ENCODE data around the gene SFMBT2.

SFMBT2 gene

DNA sequence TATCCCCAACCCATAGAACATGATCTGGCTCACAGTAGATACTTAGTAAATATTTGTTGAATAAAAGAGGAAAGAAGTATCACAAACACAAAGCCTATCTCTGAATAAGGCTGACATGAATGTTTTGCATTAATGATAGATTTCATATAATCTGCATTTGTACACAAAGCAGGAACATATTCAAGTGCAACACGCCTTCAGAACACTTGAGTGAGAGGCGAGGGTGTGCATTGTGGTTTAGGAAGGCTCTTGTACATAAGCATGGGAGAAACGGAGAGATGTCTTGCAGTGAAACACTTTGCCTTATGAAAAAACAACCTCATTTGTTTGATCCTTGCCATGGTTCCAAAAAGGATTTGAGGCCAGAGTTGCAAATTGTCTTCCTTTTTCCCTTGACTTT lies 14.1 kb upstream of the SFMBT2 start:
- no peak for DNase-seq

DNA sequence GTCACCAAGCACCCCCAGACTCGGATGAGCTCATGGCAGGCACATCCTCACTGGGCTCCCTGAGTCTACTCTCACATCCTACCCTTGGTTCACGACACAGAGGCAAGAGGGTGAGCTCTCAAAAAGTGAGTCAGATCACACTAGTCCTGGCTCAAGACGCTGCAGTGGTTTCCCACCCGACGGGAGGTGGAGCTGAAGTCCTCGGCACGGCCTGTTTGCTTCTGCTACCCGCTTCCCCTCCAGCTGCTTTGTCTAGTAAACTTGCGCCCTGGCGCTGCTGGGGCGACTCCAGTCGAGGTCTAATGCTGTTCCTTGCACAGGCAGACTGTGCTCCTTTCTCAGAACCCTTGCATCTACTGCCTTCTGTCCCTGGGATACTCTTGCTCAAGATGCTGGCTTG lies 13.5 kb upstream of the SFMBT2 start:
- no peak for DNase-seq

DNA sequence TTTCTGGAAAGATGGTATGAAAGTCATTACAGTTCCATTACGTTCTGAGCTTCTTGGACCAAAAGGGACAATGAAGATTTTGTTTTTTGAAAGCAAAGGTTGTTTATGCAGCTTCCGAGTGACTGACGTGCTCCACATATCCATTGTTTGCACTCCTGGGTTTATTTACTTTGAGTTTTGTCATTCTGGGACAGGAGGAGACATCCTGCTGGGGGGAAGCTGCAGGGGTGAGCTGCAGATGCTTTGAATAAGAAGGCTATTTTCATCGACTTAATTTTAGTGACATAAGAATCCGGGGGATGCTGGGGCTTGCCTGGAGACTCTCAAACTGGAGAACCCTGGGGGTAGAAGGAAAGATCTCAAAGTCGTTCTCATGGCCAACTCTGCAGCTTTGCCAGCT lies 12.7 kb upstream of the SFMBT2 start:
- DNase-seq = no peak

DNA sequence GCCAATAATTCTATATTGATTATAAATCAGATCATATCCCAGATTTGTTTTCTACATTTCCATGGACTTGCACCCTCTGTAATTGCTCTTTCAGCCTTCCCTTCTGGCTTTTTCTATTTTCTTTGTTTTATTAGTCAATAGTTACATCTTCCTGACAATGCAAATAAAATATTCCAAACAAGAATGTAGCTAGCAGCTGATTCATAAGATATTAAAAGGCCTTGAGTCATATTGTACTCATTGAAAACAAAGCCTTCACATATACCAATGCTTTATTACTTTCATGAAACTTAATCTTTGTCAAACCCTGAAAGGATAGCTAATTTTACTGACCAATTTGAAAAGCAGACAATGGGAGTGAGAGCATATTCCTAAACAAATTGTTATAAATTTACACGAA lies 10.7 kb upstream of the SFMBT2 start:
- no peak for DNase-seq

DNA sequence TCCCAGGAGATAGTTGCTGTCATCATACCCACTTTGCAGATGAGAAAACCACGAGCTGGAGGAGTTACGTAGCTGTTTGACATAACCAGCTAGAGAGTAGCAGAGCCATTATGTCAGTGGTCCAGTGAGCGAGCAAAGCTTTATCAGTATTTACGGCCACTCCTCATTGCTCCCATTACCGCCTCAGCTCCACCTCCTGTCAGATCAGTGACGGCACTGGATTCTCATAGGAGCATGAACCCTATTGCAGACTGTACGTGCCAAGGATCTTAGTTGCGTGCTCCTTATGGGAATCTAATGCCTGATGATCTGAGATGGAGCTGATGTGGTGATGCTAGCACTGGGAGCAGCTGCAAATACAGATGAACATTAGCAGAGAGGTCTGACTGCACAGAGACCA lies 9.2 kb upstream of the SFMBT2 start:
- DNase-seq = no peak

DNA sequence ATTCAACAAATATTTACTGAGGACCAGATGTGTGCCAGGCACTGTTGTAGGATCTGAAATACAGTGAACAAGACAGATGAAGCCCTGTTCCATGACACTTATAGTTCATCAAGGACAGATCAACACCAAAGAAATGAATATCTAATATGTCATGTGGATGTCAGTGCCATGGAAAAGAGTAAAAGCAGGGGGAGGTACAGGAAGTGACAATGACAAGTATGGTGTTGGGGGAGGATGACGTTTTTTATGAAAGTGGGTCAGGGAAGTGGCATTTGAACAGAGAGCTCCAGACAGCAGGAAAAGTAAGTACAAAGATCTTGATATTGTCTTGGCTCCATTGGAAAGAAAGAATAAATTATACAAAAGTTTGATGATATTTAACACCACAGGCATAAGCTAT lies 7.0 kb upstream of the SFMBT2 start:
- no peak for DNase-seq

DNA sequence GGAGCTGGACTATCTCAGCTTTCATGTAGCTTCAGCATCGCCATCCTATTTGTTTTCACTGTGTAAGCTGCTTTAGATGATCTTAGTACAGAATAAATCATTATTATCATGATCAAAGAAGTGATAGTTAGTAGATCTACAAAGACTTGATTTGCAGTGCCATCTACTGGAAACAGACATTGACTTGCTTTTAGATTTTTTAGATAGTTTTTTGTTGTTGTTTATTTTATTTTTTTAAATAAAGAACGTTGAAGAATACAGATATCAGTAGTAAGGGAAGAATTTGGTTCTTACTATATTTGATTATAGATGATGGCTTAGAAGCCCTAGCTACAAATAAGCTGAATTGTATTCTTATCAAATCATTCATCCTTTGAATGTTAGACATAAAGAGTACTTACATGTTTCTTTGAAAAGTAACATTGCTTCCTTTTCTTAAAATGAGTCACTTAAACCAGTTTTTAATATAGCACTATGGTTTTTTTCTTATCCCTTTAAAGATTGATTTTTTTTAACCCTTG lies 6.3 kb upstream of the SFMBT2 start:
- no peak for DNase-seq

DNA sequence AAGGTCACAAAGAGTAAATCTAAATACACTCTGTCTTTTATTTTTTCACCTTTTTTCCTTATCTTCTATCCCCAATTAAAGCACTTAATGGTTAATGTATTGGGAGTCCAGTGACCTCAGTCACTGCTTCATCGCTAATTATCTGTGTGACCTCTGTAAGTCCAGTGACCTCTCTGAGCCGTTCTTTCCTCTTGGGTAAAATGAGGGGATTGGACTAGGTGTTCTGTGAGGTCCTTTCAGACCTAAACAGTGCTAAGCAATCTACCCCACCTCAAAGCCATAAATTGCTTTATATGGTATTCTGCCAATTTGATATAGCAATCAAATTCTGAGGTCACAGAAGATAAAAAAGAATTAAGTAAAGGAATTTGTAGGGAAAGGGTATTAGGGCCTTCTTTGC lies 3.9 kb upstream of the SFMBT2 start:
- DNase-seq = no peak

DNA sequence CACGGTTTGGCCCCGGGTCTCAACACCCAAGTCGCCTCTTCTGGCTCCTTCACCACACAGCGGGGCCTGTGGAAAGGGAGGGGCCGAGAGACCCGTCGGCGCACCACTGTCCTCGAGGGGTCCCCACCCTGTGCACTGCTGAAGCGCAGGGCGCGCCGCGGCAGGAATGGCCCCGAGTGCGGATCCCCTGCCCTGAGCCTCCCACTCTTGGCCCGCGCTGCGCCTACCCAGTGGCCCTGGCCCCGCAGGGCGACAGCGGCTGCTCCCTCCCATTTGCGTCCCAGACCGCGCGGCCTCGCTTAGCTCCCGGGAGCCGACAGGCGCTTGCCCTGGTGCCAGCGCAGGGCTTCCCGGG lies 2.1 kb upstream of the SFMBT2 start:
- no peak for DNase-seq

DNA sequence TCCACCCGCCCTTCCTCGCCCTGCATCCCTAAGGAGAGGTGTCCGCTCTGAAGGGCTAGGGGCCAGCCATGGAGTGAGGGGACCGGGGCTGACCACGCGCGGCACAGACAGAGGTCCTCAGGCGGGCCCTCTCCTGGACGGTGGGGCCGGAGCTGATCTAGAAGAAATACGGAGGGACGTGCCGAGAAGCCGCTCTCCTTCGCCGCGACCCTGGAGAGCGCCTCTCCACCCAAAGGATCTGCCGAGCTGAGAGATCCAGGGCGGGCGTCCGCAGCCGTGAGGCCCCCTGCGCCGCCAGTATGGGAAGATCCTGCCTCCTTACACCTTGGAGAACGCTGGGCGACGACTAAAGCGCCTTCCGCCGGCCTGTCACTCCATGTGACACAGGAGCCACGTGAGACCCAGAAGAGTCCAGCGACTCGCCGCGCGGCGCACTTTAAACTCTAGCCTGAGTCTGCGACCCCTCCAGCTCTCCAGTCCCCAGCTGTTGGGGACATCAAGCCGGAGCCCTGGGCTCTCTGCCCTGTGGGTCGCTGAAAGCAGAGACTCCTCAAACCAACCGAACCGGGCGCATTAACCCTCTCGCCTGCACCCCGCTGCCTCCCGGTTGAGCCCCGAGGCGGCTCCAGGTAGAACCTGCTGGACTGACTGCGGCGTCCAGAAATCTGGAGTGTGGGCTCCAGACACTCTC lies 1.5 kb upstream of the SFMBT2 start:
- peak; percentile 11 for DNase-seq

DNA sequence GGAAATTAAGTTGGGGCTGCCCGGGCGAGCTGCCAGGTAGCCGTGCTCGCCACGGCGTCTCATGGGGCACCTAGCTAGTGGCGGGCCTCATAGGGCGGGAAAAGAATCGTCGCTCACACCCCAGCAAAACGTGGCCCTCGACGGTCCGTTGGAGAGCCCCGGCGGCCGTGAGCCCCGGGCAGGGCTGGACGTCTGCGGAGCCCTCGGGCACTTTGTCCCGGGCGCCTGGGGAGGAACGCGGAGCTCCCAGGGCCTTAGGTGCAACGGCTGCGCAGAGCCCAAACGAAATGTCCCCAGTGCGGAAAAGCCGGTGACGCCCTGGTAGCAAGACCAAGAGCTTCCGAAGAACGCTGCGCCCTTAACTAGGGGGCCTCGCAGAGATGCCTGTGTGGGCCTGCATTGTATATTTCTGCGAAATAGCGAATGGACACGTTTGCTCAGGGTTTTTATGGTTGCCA lies 866 bp upstream of the SFMBT2 start:
- DNase-seq = peak; percentile 33

DNA sequence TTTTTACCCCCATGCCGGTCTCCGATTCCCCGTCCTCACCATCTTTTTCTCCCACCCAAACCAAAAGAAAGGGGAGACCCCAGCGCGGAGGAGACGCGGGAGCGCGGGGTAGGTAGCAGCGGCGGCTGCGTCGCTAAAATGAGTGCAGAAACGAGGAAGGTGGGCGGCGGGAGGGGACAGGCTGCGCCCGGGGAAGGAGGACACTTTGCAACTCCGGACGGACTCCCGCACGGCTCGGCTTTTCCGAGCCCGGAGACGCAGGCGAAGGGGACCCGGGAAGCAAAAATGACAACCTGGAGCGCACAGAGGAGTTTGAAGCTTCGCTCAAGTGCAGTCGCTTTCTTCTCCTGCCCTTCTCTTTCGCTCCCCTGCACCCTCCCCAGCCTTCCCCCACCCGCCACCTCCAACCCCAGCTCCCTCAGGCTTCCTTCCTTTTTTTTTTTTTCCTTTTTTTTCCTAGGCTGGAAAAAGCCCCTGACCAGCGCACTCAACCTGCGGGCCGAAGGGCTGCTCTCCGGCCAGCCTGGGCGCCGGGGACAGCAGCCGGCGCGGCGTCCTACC lies 453 bp downstream of the SFMBT2 start:
- DNase-seq = peak; percentile 12

DNA sequence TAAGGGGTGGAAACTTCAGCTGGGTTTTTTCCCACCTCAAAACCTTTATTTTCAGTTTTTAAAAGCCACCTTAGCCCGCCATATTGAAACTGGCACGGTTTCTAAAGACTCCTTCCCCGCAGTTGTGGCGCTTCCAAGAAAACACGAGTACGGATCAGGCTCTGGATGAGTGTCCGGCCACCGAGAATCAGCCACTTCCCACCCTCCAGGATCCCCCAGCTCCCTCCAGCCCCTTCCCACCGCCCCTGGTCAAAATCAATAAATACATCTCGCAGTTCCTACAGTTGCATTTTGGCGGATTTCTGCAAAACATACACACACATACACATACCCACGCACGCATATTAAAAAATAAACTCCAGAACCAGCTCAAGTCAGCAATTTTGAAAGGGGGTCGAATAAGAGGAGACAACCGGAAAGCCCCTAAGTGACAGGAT lies 1.1 kb downstream of the SFMBT2 start:
- no peak for DNase-seq

DNA sequence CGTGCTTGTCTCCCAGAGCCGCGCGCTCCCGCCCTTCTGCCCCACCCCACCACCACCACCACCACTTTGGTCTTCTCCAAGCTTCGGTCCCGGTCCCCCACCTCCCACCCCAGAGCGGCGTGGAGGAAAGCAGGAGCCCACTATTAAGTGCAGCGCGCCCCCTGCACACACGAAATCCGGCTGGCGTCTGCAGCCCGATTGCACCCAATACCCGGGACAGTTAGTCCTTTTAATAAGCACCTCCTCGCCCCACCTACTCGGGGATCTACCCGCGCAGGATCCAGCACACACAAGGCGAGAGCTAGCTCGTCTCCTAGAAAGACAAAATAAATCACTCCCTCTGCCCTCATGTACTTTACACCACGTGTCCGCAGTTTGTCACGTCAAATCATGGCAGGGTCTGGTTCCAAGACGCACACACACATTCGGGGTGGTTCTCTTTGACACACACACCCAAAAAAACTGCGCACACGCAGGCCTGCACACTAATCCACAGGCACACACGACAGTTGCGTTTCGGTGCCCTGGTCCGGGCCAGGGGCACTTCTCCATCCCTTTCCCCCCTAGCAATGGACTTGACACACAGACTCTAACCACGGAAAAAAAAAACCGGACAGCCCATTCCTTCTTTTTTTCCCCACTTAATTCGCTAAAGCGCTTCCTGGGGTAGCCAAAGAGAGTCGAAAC lies 1.6 kb downstream of the SFMBT2 start:
- DNase-seq = peak; percentile 32

DNA sequence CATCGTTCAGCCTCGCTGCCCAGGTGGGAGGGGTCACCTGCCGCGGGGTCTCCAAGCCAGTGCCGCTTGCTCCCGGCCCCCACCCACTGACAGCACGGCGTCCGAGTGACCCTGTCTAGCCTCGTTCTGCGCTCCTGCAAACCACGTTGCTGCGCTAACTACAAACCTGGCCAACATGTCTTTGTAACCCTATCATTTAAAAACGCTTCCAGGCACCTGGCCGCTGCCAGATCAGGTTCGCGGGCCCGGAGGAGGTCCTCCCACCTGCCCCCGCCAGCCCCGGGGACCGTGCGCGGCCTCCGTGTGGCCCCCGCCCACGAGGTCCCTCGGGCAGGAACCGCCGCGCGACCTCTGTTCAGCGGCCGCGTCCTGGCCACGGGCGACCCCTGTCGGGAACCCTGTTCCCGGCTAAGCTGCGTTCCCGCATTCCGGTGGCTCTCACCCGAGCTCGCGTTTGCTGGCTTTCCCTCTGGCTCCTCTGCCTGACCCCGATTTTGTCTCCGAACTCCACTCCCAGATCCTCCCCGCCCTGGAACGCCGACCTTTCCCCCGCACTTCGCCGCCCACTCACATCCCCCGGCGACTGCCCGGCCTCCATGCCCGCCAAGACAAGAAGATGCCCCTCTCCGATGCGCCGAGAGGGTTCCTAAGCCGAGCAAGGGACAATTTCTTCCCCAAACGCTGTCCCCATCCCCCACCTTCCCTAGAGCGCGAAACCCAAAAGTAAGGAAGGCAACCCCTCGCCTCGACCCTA lies 2.4 kb downstream of the SFMBT2 start:
- peak; percentile 41 for DNase-seq

DNA sequence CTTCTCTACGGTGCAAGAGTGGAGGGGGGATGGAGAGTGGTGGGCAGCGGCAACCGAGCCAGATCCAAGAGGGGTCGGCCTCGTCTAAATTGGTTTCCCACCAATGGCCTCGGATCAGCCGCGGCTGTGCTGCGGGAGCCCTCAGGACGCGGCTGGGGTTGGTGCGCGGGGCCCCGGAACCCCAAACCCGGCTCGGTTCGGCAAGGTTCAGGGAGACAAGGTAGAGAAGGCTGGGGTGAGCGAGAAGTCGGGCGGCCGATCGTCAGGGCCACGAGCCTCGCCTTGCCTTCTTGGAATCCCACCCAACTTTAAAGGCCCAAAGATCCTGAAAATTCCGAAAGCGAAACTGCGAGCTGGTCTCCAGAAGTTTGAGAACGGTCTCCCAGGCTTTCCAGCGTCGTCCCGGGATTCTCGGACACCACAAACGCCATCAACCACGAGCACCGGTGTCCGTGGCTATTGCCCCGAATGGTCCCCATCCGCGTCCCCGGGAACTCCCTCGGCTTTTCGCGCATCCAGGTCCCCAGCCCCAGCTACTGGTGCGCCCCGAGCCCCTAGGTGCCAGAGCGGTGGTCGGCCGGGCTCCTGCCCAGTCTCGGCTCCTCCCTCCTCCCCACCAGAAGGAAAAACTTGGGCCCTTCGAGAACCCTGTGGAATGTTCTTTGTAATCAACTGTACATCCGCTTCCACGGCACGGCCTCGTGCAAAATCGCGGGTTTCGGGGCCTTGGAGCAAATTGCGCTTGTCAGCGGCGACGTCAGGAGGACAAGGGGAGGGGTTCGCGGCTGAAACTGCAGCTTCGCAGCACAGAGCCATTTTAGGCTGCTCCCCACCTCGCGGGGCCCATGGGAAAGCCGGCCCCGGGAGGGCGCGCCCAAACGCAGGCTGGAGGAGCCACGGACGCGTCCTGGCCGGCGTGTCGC lies 3.2 kb downstream of the SFMBT2 start:
- peak; percentile 34 for DNase-seq

DNA sequence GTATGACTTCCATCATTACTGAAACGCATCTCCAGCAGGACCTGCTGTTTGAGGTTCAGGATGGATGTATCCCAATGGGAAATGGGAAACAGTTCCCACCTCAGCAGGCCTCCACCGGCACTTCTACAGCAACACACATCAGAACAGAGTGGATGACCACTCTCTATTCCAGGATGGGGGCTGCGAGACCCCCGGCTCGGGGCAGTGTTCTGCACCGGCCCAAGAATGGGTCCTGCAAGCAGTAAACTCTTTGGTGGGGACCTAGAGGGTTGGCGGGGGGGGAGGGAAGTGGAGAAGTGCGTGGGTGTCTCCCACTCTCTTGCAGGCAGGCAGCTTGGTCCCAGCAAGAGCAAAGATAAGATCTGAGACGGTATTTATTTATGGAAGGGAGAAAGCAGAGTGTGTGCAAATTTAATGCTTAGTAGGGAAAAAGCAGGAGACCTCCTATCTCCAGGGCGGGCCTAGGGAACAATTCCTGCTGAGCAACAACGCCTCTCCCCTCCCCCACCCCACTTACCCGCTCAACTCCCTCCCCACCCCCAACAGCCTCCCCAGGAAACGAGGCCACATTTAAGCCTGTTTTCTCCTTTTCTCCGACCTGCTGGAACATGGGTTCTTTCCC lies 4.0 kb downstream of the SFMBT2 start:
- DNase-seq = no peak

DNA sequence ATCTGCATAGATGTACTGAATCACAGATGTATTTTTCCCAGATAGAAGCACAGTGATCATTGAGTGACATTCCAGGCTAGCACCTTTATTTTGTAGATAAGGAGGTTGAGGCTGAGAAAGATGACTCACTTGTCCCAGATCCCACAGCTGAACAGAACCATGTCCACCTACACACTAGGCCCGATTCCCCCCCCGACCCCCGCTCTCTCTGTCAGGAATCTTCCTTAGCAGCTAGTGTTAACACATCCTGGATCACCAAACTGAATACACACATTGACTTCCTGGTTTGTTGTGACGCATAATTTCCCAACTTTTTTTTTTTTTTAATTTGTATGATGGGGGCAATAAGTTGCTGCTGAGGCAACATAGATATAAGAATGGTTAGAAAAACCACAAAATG lies 5.2 kb downstream of the SFMBT2 start:
- DNase-seq = no peak

DNA sequence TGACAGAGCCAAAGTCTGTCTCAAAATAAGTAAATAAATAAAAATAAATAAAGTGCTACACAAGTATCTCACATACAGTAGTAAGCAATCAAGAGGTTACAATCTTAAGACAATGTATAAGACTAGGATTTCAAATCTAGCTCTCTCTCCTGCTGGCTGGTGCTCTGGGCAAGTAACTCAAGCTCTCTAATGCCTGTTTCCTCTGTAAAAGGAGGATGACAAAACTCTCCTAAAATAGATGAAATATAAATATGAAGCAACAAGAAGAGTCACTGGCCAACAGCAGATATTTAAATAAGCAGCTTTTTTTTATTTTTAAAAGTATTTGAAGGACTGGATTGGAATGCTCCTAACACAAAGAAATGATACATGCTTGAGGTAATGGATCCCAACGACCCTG lies 7.2 kb downstream of the SFMBT2 start:
- DNase-seq = no peak

DNA sequence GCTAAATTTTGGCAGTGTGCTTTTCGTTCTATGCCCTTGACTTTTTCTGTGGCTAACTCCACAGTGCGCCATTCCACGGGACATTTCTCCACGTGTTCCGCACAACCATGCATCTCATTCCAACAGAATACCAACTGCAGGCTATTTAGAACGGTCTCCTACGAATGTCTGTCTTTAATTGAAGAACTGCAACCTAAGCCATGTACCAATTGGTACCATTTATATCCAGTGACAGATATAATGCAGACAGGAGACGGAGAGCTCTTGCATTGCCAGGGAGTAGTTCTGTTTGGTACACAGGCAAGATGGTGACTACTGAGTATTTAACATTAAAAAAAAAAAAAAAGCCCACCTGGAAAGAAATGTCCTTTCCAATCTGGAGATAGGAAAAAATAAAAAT lies 9.1 kb downstream of the SFMBT2 start:
- no peak for DNase-seq

DNA sequence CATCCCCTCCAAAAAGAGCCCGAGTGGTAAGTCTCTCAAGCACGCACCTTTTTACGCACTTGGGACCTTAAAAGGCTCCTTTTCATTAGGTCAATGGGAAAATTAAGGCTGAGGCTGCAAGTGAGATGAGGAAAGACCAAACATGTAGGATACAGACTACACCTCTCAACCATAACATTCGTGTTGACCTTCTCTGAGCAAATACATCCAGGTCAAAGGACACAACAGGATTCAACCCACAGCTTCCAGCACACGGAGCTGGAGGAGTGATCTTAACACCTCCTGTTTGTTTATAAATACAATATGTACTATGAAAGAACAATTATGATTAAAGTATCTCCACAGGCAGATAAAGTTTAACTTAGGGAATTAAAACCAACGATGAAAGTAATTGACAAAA lies 9.7 kb downstream of the SFMBT2 start:
- DNase-seq = no peak
